Tibial nerve (tissue), 4 donors: ENCODE data around the gene DDX1. TPM values are rescaled to one million over a fixed set of nuclear protein-coding genes. Genes with fewer than 3 reads are reported as not detected.

Experiments
- DNase-seq, 2 donors: peaks; one replicate each; pipeline ENCODE4 v3.0.0-alpha.2; 2019; ENCODE audit warnings: low spot score in 2 of 2
- H3K27ac ChIP-seq, 4 donors: fragments of 200-600 bp; sonication (generic) in 3 of 4; one replicate each; pipeline ENCODE4 v1.5.1; 2017 to 2019; ENCODE audit warnings: mild to moderate bottlenecking in 1 of 4
- H3K27me3 ChIP-seq, 2 donors: fragments of 200-600 bp; sonication (generic) in 1 of 2; one replicate each; pipeline versions ENCODE4 v1.5.1 to v1.6.0; 2017 to 2019
- H3K36me3 ChIP-seq, 3 donors: fragments of 200-600 bp; sonication (generic); one replicate each; pipeline ENCODE4 v1.5.1; 2018 to 2019
- H3K4me1 ChIP-seq, 4 donors: fragments of 200-600 bp; sonication (generic) in 3 of 4; one replicate each; pipeline ENCODE4 v1.5.1; 2017 to 2019
- H3K4me3 ChIP-seq, 4 donors: fragments of 200-600 bp; sonication (generic) in 3 of 4; one replicate each; pipeline ENCODE4 v1.5.1; 2017 to 2019; ENCODE audit warnings: mild to moderate bottlenecking in 1 of 4, moderate library complexity in 1 of 4
- H3K9me3 ChIP-seq, 4 donors: fragments of 200-600 bp; sonication (generic) in 3 of 4; one replicate each; pipeline ENCODE4 v1.5.1; 2017 to 2019
- CTCF ChIP-seq, 5 experiments: fragments of 200-600 bp in 3 of 5; fragments of 450-650 bp in 2 of 5; sonication (generic) in 3 of 5; IDR thresholded peaks; one replicate each; pipeline ENCODE4 v1.5.1; 2016 to 2019; ENCODE audit warnings: antibody characterized with exemption in 5 of 5, mild to moderate bottlenecking in 3 of 5, moderate library complexity in 2 of 5
- EP300 ChIP-seq, 2 donors: sonication (generic); formaldehyde crosslinking; IDR thresholded peaks; one replicate each; pipeline ENCODE4 v1.6.1; 2017; ENCODE audit warnings: antibody characterized with exemption in 2 of 2, mild to moderate bottlenecking in 1 of 2
- POLR2A ChIP-seq, 2 donors: fragments of 450-650 bp; IDR thresholded peaks; one replicate each; pipeline ENCODE4 v1.6.1; 2017; ENCODE audit warnings: antibody characterized with exemption in 2 of 2, mild to moderate bottlenecking in 2 of 2, moderate library complexity in 2 of 2
- WGBS, 2 donors: methylation state at CpG; one replicate each; pipeline ENCODE4 v1.1.5; 2018; 5-methylcytosine and 5-hydroxymethylcytosine counted together
- total RNA-seq, 4 donors: library from RNA; depleted of rRNA; stranded (reverse); fragments of >200 nt; gene quantifications; one replicate each; pipeline ENCODE4 v1.1.0, GENCODE V29; 2016

DDX1 gene
- total RNA-seq, 4 donors from 2014 or later, result 54.9 to 64.7 (median 57.3) TPM

GRCh38 chr2:15639323-15640251 is 47.9 kb downstream of the DDX1 start:
- DNase-seq, result no peak
- H3K4me3 ChIP-seq, result no peak overlapping the region
- no peaks in the 10 kb centered on the region for H3K27me3 ChIP-seq
- H3K36me3 ChIP-seq, result peaks cover 0 to 19% (median 0%) of the 10 kb centered on the region in 3 donors
- TF ChIP-seq CTCF (IDR thresholded peaks at IDR 0.05) (no peak), POLR2A (IDR thresholded peaks at IDR 0.05) (no peak), EP300 (IDR thresholded peaks at IDR 0.05) (no peak)
- H3K27ac ChIP-seq, result no peak overlapping the region
- WGBS, 2 donors, result 83 to 94% methylated on average over 12 of the region's 12 CpGs
- H3K9me3 ChIP-seq, result peaks cover 0 to 12% (median 0%) of the 10 kb centered on the region in 4 donors
- H3K4me1 ChIP-seq, result peaks cover 0 to 24% (median 2%) of the 10 kb centered on the region in 4 donors

GRCh38 chr2:15640261-15640711 is 48.6 kb downstream of the DDX1 start:
- TF ChIP-seq CTCF (IDR thresholded peaks at IDR 0.05) (no peak), POLR2A (IDR thresholded peaks at IDR 0.05) (no peak), EP300 (IDR thresholded peaks at IDR 0.05) (no peak)
- Histone ChIP-seq H3K27ac (no peak overlapping the region), H3K4me3 (no peak overlapping the region), H3K9me3 (peaks cover 0 to 12% (median 0%) of the 10 kb centered on the region in 4 donors), H3K4me1 (peaks cover 0 to 19% (median 2%) of the 10 kb centered on the region in 4 donors), H3K27me3 (no peaks in the 10 kb centered on the region), H3K36me3 (peaks cover 0 to 15% (median 0%) of the 10 kb centered on the region in 3 donors)
- DNase-seq, result no peak
- WGBS, 2 donors, result 42 to 43% methylated on average over 6 of the region's 6 CpGs

GRCh38 chr2:15640784-15641183 is 49.1 kb downstream of the DDX1 start:
- H3K4me1 ChIP-seq, result peaks cover 0 to 17% (median 2%) of the 10 kb centered on the region in 4 donors
- peaks cover 0 to 12% (median 0%) of the 10 kb centered on the region in 4 donors for H3K9me3 ChIP-seq
- TF ChIP-seq EP300 (IDR thresholded peaks at IDR 0.05) (no peak), POLR2A (IDR thresholded peaks at IDR 0.05) (no peak), CTCF (IDR thresholded peaks at IDR 0.05) (no peak)
- WGBS, 2 donors, result 88 to 90% methylated on average over 2 of the region's 2 CpGs
- peaks cover 0 to 13% (median 0%) of the 10 kb centered on the region in 3 donors for H3K36me3 ChIP-seq
- no peaks in the 10 kb centered on the region for H3K27me3 ChIP-seq
- no peak for DNase-seq
- no peak overlapping the region for H3K4me3 ChIP-seq
- H3K27ac ChIP-seq, result no peak overlapping the region

- Histone ChIP-seq H3K27ac (no peak overlapping the region), H3K36me3 (peaks cover 0 to 13% (median 0%) of the 10 kb centered on the region in 3 donors), H3K27me3 (no peaks in the 10 kb centered on the region), H3K4me1 (peaks cover 0 to 14% (median 2%) of the 10 kb centered on the region in 4 donors), H3K9me3 (peaks cover 0 to 12% (median 0%) of the 10 kb centered on the region in 4 donors), H3K4me3 (no peak overlapping the region)
- no peak for DNase-seq
- WGBS, 2 donors, result 93 to 98% methylated on average over 1 of the region's 1 CpG
- no peak for TF ChIP-seq EP300 (IDR thresholded peaks at IDR 0.05)
- TF ChIP-seq POLR2A (IDR thresholded peaks at IDR 0.05), result no peak
Observed at GRCh38 chr2:15641530-15641982, 49.9 kb downstream of the DDX1 start.

GRCh38 chr2:15642011-15642814 is 50.5 kb downstream of the DDX1 start:
- no peaks in the 10 kb centered on the region for H3K27me3 ChIP-seq
- 77 to 84% methylated on average over 12 of the region's 12 CpGs for WGBS, 2 donors
- H3K4me1 ChIP-seq, result peaks cover 0 to 11% (median 2%) of the 10 kb centered on the region in 4 donors
- no peak overlapping the region for H3K4me3 ChIP-seq
- DNase-seq, result no peak
- TF ChIP-seq POLR2A (IDR thresholded peaks at IDR 0.05) (no peak), EP300 (IDR thresholded peaks at IDR 0.05) (no peak), CTCF (IDR thresholded peaks at IDR 0.05) (no peak)
- peaks cover 0 to 13% (median 0%) of the 10 kb centered on the region in 3 donors for H3K36me3 ChIP-seq
- H3K9me3 ChIP-seq, result peaks cover 0 to 12% (median 0%) of the 10 kb centered on the region in 4 donors
- H3K27ac ChIP-seq, result no peak overlapping the region
